ENCODE results near the gene FSTL3.
"Not testable (repeated sequence)": the region's sequence is repeated elsewhere in the genome, so short reads cannot be mapped to it uniquely, and the experiment has no call there.

The FSTL3 gene

DNA sequence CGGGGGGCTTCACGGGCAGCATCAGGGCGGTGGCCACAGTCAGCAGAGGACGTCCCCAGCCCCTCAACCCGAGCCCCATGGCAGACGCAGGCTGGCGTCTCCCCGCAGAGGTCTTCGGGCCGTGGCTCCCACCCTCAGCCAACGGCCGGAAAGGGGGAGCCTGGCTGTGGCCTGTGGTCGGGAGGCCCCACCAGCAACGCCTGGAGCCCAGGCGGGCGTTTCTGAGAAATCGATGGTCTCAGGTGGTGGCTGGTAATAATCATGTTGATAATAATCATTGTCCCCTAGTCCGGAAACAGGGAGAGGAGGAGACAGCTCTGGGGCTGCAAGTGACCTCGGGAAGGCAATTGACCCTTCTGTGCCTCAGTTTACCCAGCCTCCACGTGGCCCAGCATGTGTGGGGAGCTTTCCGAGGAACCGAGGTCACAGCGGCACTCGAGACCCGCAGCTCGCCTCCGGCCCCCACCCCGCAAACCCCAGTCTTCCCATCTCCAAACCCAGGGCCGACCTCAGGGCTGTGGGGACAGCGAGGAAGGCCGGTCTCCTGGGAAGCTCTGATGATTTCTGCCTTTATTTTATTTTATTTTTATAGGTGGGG is 19.3 kb downstream of the FSTL3 start, which contains the start of gene PRSS57:
PRSS57 (minus strand) TSS at position 101 of the 598 bp plus-strand sequence; CDS start at position 79, 22 bp downstream.
- in situ Hi-C loops (cut with HindIII; ENCODE audit: low sequenced_read_pairs), result no loop called here

DNA sequence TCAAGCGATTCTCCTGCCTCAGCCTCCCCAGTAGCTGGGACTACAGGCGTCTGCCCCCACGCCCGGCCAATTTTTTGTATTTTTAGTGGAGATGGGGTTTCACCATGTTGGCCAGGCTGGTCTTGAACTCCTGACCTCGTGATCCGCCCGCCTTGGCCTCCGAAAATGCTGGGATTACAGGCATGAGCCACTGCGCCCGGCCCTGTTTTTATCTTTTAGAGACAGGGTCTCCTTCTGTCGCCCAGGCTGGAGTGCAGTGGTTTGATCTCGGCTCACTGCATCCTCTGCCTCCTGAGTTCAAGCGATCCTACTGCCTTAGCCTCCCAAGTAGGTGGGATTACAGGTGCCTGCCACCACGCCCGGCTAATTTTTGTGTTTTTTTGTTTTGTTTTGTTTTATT is 22.3 kb downstream of the FSTL3 start:
- H3K4me3 ChIP-seq (ENCODE audit: low read depth, low read length); DNase-seq (ENCODE audit: low read depth); in situ Hi-C loops (cut with HindIII; ENCODE audit: low sequenced_read_pairs): not testable (repeated sequence)

More for the DNA sequence above, 19.3 kb downstream of the FSTL3 start, which contains the start of gene PRSS57:
- TF ChIP-seq, protein P1, sequence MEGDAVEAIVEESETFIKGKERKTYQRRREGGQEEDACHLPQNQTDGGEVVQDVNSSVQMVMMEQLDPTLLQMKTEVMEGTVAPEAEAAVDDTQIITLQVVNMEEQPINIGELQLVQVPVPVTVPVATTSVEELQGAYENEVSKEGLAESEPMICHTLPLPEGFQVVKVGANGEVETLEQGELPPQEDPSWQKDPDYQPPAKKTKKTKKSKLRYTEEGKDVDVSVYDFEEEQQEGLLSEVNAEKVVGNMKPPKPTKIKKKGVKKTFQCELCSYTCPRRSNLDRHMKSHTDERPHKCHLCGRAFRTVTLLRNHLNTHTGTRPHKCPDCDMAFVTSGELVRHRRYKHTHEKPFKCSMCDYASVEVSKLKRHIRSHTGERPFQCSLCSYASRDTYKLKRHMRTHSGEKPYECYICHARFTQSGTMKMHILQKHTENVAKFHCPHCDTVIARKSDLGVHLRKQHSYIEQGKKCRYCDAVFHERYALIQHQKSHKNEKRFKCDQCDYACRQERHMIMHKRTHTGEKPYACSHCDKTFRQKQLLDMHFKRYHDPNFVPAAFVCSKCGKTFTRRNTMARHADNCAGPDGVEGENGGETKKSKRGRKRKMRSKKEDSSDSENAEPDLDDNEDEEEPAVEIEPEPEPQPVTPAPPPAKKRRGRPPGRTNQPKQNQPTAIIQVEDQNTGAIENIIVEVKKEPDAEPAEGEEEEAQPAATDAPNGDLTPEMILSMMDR (IDR thresholded peaks at IDR 0.05; ENCODE audit: low read depth, low read length, missing control alignments), result no peak
- H3K4me3 ChIP-seq (ENCODE audit: low read depth, low read length), result no peak within 1 kb of the TSS
- no peak for DNase-seq (ENCODE audit: low read depth)

- in situ Hi-C loops (cut with HindIII; ENCODE audit: low sequenced_read_pairs); H3K4me3 ChIP-seq (ENCODE audit: low read depth, low read length); DNase-seq (ENCODE audit: low read depth): not testable (repeated sequence)
These were observed 23.7 kb downstream of the FSTL3 start for GRCh38 chr19:699885-700284.

DNA sequence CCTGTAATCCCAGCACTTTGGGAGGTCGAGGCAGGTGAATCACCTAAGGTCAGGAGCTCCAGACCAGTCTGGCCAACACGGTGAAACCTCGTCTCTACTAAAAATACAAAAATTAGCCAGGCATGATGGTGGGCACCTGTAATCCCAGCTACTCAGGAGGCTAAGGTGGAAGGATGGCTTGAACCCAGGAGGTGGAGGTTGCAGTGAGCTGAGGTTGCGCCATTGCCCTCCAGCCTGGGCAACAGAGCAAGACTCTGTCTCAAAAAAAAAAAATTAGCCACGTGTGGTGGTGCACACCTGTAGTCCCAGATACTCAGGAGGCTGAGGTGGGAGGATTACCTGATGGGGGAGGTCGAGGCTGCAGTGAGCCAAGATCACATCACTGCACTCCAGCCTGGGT is 26.7 kb downstream of the FSTL3 start:
- DNase-seq (ENCODE audit: low read depth); in situ Hi-C loops (cut with HindIII; ENCODE audit: low sequenced_read_pairs); H3K4me3 ChIP-seq (ENCODE audit: low read depth, low read length): not testable (repeated sequence)

DNA sequence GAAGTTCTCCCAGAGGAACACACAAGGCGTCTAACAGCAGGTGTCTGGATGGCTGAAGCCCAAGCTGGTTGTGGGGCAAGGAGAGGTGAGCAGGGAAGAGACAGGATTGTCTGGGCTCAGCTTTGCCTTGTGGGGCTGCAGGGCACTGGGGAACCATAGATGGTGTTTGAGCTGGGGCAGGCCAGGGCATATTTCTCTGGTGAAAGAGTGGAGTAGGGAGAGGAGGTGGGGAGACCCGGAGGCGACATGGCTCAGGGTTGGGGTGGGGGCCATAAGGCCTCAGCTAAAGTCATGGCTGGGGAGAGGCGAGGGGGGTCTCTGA is 27.1 kb downstream of the FSTL3 start:
- H3K4me3 ChIP-seq (ENCODE audit: low read depth, low read length), result no peak overlapping the region
- in situ Hi-C loops (cut with HindIII; ENCODE audit: low sequenced_read_pairs), result no loop called here
- DNase-seq (ENCODE audit: low read depth), result no peak
- TF ChIP-seq, protein P1 (IDR thresholded peaks at IDR 0.05; ENCODE audit: low read depth, low read length, missing control alignments), result no peak

- TF ChIP-seq, protein P1 (IDR thresholded peaks at IDR 0.05; ENCODE audit: low read depth, low read length, missing control alignments), result no peak
- no peak overlapping the region for H3K4me3 ChIP-seq (ENCODE audit: low read depth, low read length)
- in situ Hi-C loops (cut with HindIII; ENCODE audit: low sequenced_read_pairs), result no loop called here
- DNase-seq (ENCODE audit: low read depth), result no peak
These were observed 27.7 kb downstream of the FSTL3 start for GRCh38 chr19:703651-704446.

GRCh38 chr19:704447-704741 is 28.2 kb downstream of the FSTL3 start:
- in situ Hi-C loops (cut with HindIII; ENCODE audit: low sequenced_read_pairs), result no loop called here
- no peak for DNase-seq (ENCODE audit: low read depth)
- TF ChIP-seq, protein P1 (IDR thresholded peaks at IDR 0.05; ENCODE audit: low read depth, low read length, missing control alignments), result no peak
- H3K4me3 ChIP-seq (ENCODE audit: low read depth, low read length), result no peak overlapping the region

Measured in astrocyte of the cerebellum (primary cell).